ENCODE results near the gene KLK14. TPM values are rescaled to one million over a fixed set of nuclear protein-coding genes. Genes with fewer than 3 reads are reported as not detected.

Gene KLK14
- under 1 TPM in 1 of 2 donors, not detected in 1; 0.35 TPM for total RNA-seq

DNA sequence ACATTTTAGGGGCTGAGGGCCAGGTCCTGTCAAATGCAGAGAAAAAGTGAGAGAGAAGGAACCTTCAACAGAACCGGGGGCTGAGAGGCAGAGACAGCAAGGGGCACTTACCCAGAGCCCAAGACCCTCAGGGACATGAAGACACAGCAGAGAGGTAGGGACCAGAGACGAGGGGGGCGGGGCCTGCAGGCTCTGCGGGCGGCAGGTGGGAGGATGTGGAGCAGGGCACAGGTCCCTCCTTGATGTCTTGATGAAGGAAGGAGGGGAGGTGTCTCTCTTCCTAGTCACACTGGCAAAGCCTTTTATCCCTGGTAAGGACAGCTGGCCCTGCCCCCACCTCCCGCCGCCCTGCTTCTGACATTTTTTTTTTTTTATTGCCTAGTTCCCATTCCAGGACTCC lies at the start of gene KLK14:
TSS of gene KLK14 (minus strand) at position 277 of the 400 bp plus-strand sequence. CDS start at position 4, 273 bp downstream.
- no peak for TF ChIP-seq CTCF (IDR thresholded peaks at IDR 0.05)
- no peaks in the 10 kb centered on the region for H3K9me3 ChIP-seq
- no peak within 1 kb of the TSS for H3K27ac ChIP-seq
- DNase-seq (ENCODE audit: low spot score), result no peak
- H3K27me3 ChIP-seq, result no peaks in the 10 kb centered on the region
- H3K4me1 ChIP-seq, result peaks cover 0 to 6% of the 10 kb centered on the region in 2 donors
- no peak within 1 kb of the TSS for H3K4me3 ChIP-seq
- H3K36me3 ChIP-seq, result no peaks in the 10 kb centered on the region

DNA sequence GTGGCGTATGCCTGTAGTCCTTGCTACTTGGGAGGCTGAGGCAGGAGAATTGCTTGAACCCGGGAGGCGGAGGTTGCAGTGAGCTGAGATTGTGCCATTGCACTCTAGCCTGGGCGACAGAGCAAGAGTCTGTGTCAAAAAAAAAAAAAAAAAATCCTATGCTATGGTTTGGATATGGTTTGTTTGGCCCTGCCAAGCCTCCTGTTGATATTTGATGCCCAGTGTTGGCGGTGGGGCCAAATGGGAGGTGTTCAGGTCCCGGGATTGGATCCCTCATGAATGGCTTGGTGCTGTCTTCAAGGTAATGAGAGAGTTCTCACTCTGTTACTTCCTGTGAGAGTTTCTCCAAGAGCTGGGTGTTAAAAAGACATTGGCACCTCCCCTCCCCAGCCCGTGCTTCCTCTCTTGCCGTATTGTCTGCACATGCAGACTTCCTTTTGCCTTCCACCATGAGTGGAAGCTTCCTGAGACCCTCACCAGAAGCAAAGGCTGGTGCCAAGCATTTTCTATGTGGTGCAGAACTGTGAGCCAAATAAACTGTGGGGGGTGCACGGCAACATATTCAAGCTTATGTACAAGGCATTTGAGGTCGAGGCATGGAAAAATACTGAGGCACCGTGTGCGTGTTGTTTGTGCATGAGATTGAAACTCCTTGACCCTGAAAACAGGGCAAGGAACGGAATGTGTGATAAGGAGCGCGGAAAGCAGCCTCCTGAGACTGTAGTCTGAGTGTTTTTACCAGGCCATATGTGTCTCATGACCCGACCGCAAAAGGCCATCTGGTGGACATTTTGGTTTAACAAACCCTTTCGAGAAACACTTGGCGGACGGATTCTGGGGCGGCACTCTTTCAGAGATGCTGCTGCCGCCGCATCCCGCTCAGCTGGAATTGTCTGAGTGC lies 49.3 kb upstream of the KLK14 start:
- Histone ChIP-seq H3K4me1 (peaks cover 0 to 16% of the 10 kb centered on the region in 2 donors), H3K4me3 (peak overlapping the region in 1 of 2 donors; percentile 5), H3K9me3 (no peaks in the 10 kb centered on the region), H3K27ac (peak overlapping the region in 1 of 2 donors; percentile 25), H3K27me3 (no peaks in the 10 kb centered on the region), H3K36me3 (no peaks in the 10 kb centered on the region)
- peak in 1 of 2 donors; percentile 38 for TF ChIP-seq CTCF (IDR thresholded peaks at IDR 0.05)
- peak; percentile 83 for DNase-seq (ENCODE audit: low spot score)

DNA sequence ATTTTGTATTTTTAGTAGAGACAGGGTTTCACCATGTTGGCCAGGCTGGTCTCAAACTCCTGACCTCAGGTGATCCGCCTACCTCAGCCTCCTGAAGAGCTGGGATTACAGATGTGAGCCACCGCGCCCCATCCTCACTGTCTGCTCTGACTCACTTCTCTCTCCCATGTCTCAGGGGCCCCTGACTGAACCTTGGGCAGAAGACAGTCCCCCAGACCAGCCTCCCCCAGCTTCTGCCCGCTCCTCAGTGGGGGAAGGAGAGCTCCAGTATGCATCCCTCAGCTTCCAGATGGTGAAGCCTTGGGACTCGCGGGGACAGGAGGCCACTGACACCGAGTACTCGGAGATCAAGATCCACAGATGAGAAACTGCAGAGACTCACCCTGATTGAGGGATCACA lies 47.0 kb upstream of the KLK14 start:
- Histone ChIP-seq H3K4me1 (peaks cover 0 to 16% of the 10 kb centered on the region in 2 donors), H3K36me3 (no peaks in the 10 kb centered on the region), H3K4me3 (no peak overlapping the region), H3K27ac (no peak overlapping the region), H3K27me3 (no peaks in the 10 kb centered on the region), H3K9me3 (no peaks in the 10 kb centered on the region)
- no peak for DNase-seq (ENCODE audit: low spot score)
- TF ChIP-seq CTCF (IDR thresholded peaks at IDR 0.05), result no peak

GRCh38 chr19:51128227-51128626 lies 45.5 kb upstream of the KLK14 start:
- peak overlapping the region; percentile 16 for H3K27ac ChIP-seq
- no peaks in the 10 kb centered on the region for H3K36me3 ChIP-seq
- no peaks in the 10 kb centered on the region for H3K9me3 ChIP-seq
- DNase-seq (ENCODE audit: low spot score), result no peak
- no peak overlapping the region for H3K4me3 ChIP-seq
- H3K4me1 ChIP-seq, result peaks cover 0 to 16% of the 10 kb centered on the region in 2 donors
- no peaks in the 10 kb centered on the region for H3K27me3 ChIP-seq
- no peak for TF ChIP-seq CTCF (IDR thresholded peaks at IDR 0.05)

- H3K4me3 ChIP-seq, result no peak overlapping the region
- H3K27ac ChIP-seq, result peak overlapping the region in 1 of 2 donors; percentile 16
- DNase-seq (ENCODE audit: low spot score), result peak; percentile 76
- H3K4me1 ChIP-seq, result peaks cover 0 to 14% of the 10 kb centered on the region in 2 donors
- no peaks in the 10 kb centered on the region for H3K9me3 ChIP-seq
- H3K27me3 ChIP-seq, result no peaks in the 10 kb centered on the region
- H3K36me3 ChIP-seq, result no peaks in the 10 kb centered on the region
- TF ChIP-seq CTCF (IDR thresholded peaks at IDR 0.05), result no peak
Measured at GRCh38 chr19:51127755-51128154, 45.1 kb upstream of the KLK14 start.
